Measurements from ENCODE around the gene AKAIN1. TPM values are rescaled to one million over a fixed set of nuclear protein-coding genes. Genes with fewer than 3 reads are reported as not detected.
A peak's percentile ranks its signal among the peaks of the same experiment; 100 is the strongest.

Gene AKAIN1, protein sequence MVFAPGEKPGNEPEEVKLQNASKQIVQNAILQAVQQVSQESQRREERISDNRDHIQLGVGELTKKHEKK
- 4.5 TPM for total RNA-seq

DNA sequence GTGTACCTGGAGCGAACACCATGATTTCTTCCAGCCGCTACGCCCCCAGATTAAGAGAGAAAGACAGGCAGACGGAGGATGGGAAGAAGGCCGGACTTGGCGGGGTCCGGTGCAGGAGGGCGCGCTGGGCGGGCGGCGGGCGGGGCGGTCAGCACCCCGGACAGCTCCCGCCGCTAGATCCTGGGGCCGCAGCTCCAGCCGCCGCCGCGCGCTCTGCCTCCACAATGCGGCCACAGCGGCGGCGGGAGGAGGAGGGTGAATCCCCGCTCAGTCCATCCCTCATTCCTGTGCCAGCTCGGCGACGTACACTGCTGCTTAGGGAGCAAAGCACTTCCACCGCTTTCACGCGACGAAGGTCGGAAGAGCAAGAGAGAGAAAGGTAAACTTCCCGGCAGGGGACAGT lies at the start of gene AKAIN1:
Gene AKAIN1 (minus strand): TSS at position 226 of the 403 bp plus-strand sequence. CDS start 204 bp downstream, at position 22.
- FAIRE-seq (no peak), DNase-seq (ENCODE audit: low spot score in 2 of 2) (peak; percentile 45 to 58)

DNA sequence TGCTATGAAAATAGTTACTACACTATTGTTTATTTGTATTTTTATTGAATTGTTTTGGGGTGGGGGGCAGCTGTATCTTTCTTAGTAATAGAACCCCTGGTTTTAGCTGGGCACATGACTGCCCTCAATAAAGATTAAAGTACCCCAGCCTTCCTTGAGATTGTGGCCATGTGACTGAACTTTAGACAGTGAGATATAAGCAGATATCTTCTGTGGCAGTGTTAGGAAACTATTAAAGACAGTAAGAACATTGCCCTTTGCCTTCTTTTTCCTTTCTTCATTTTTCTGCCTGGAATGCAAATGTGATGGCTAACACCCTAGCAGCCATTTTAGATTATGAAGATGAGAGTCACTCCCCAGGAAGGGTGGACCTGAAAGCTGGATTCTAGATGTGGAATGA lies 47.9 kb upstream of the AKAIN1 start:
- no peak for FAIRE-seq
- no peak for DNase-seq (ENCODE audit: low spot score in 2 of 2)

DNA sequence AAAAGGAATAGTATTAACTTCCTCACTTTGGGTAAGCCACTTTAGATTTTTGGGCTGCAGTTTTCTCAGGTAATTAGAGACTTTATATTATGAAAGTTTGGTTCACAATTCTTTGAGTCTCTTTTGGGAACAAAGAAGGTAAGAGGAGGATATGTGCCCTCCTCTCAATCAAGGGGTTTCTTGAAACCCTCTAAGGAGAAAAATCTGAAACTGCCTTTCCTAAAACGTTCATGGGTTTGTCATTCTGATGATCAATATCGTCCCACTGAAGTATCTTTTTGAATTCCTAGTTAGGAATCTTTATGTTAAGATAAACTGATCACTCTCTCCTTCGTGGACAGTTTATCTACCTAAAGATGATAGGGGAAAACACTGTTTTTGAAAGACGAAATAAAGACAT lies 42.4 kb upstream of the AKAIN1 start:
- DNase-seq (ENCODE audit: low spot score in 2 of 2), result no peak
- no peak for FAIRE-seq

DNA sequence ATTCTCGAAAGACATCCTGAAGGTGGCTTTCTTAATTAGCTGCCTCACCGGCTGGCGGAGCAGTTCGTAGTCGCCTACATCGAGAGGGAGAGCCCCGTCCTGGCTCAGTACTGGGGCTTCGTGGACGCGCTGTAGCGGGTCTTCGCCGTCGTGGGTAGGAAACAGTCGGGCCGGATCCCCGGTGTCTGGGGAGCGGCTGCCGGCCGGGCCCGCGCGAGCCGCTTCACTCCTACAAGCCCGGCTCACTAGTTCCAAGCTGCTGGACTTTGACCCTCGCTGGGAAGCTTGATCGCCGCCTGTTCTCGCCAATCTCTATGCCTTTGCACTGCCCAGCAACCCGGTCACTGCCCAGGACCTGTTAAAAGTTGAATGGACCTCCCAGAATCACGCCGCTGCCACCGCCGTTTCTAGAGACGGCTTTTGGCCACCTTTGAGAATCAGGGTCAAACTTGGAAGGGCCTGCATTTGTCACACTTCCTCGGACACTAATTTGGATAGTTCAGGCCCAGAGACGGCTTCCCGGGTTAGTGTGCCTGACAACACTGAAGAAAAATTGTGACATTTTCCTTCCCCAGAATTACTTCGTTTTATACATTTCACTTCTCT lies 41.4 kb upstream of the AKAIN1 start:
- FAIRE-seq, result no peak
- DNase-seq (ENCODE audit: low spot score in 2 of 2), result peak in 1 of 2 donors; percentile 22

DNA sequence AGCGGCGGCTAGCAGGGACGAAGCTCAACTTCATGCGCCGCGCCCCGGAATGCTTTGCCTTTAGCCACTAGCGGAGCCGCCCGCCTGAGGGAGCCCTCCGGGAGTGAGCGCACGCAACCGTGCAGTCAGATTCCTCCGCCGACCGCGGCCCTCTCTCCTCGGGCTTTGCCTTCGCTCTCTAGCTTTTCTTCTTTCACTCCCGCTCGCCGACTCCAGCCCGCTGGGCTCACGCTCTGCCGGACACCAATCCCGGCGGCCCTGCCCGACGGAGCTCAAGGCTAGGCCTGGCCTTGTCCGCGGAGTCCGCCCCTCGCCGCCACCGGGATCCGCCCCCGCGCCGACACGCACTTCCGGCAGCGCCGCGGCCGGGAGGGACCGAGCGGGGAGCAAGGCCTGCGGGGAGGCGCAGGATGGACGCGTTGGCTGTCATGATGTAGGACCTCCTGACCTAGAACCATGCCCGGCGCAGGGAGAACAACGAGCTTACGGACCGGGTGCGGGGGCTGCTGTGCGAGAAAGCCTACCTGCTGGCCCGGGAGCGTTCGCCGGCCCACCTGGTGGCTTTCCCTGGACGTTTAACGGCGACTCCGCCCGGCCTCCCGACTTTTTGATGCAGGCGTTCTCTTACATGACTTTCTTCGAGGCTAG lies 40.8 kb upstream of the AKAIN1 start:
- FAIRE-seq, result no peak
- peak; percentile 76 to 80 for DNase-seq (ENCODE audit: low spot score in 2 of 2)

DNA sequence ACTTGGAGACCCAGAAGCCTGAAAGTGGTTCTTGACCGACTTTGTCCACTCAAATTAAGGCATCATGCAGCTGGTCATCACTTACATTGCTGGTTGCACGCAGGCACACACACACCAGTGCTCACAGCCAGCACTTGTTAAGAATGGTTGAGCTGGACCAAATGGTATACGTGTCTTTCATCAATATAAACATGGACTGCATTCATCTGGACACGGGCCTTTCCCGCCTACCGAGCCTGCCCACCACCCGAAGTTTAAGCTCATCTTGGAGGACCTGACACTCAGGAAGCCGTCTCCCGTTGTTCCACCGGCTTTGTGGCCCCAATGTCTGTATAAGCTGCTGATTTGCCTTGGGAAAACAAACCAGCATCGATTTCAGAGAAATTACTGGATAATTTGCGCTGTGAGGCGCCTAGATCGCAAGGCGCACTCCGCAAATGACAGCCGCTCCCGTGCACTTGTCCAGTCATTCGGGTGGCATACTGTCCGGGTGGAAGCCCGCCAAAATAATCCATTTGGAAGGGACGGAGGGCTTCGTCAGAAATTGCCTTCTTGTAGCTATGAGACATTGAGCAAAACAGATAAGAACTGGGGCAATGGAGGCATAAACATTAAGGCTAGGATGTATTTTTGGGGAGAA lies 40.1 kb upstream of the AKAIN1 start:
- FAIRE-seq (no peak), DNase-seq (ENCODE audit: low spot score in 2 of 2) (peak; percentile 17 to 34)

DNA sequence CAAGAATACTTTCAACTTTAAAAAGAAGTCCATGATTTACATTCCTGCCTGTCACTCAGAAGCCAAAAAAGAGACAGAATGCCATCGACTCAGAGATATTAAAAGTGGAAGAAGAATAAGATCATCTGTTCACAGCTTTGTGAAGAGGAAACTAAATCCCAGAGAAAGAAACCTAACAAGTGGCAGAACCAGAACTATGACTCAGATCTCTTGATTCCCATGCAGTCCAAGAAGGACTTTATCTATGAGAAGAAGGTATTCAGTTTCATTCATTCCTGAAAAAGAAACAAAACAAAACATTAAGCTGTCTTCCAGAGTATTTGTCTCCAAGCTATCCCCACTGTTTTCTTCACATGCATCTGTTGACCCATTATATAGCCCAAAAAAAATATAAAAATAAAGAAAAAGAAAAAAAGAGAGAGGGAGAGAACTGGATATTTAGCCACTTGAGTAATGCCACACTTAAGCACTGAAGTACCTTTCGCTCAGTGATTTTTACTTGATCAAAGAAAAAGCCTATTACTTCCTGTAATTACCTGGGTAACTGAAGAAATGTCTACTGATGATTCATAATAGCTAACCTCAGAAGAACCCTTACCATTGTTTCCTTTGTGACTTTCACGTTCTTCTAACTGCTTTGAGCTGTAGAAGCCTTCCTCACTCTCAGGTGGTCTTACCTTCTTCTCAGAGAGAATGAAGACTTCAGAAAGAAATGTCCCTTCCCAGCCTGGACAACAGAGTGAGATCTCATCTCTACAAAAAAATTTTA lies 17.7 kb upstream of the AKAIN1 start:
- no peak for FAIRE-seq

DNA sequence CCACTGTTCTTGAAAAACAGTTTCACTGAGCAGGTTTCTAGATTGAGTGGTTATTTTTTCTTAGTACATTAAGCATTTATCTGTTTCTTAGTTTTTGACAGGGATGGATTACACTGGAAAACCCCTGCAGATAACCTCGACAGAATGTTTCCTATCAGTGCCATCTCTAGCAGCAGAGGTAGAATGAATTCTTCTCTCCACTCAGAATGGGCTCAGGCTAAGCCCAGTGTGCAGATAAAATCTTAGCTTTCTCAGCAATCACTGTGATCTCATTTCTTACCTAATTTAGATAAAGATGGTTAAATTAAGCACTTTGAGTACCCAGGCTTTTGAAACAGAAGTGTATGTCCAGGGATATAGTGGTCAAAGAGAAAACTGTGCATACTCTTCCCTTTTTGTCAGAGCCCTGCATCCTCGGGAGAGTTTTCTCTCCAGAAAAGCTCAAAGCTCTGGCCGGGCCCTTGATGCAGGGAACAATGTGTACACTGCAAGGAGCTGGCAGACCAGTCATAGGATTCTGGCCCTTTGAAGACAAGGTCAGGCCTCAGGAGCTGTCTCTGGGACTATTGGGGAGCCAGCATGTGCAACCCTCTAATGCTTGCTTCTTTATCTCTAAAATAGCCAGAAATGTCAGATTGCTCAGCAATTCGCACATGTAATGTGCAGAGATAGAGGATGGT lies 10.6 kb upstream of the AKAIN1 start:
- FAIRE-seq (no peak), DNase-seq (ENCODE audit: low spot score in 2 of 2) (no peak)

More for the DNA sequence above, 17.7 kb upstream of the AKAIN1 start:
- DNase-seq (ENCODE audit: low spot score in 2 of 2), result no peak

DNA sequence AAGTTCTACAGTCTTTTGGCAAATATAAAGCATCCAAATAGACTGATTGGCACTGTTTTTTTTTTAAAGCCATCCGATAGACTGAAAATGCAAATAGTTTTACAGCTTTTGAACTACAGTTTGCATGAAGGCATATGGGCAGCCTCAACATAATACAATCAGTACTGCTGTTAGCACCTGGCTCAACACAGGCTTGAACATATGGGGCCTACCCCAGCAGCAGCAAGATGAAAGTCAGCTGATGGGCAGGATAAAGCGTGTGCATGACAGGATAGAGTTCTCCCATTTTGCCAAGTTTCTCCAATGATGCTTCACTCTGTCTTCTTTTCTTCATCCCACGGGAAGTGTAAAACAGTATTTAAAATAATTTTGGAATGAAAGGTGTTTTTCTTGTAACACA lies 1.3 kb upstream of the AKAIN1 start:
- no peak for DNase-seq (ENCODE audit: low spot score in 2 of 2)
- FAIRE-seq, result no peak

DNA sequence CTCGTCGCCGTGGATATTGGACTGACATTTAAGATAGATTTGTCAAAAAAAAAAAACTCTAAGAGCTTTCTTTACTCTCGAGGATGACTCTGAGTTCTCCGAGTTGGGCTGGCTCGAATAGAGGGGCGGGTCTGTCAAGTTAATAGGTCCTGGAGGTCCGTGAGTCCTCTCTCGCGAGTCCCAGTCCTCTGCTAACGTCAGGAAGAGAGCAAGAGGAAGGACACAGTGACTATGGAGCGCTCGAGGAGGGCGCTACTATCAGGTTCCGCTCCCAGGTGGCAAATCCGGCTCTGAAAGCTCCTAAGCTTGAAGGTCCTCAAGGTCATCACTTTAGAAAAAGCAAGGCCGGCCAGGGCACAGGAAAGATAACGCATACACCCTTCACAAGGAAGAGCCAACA lies 404 bp upstream of the AKAIN1 start:
- no peak for DNase-seq (ENCODE audit: low spot score in 2 of 2)
- FAIRE-seq, result no peak

DNA sequence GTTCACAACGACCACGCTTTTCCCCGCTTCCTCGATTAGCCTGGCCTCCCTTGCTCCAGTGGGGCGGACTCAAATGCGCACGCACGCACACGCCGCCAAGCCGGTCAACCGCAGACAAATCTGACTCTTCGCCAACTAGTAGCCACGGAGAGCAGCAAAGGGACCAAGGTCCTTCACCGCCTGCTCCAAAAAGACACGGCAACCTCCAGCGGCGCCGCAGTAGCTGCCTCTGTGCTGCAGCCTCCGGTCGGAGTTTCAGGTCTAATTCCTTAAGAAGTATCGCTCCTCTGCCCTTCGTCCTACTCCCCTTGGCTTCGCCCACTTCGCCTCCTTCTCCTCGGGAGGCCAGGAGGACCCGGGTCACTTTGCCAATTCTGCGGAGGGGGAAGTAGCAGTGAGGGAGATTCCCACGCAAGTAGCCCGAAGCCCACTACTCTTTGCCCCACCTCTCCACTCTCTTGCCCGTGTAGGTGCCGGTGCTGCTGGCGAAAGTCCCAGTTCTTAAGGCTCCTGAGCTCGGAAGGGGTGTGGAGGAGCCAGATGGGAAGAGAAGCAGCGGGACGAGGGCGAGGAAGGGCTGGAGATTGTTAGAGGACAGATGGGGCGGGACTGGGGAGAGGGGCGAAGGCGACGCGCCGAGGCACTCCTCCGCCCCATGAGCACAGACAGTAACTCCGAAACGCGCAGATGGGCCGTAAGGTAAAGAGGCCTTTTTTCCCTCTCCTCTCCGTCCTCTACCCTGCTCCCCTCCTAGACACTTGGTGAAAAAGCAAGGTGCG lies 615 bp downstream of the AKAIN1 start:
- FAIRE-seq (no peak), DNase-seq (ENCODE audit: low spot score in 2 of 2) (peak in 1 of 2 donors; percentile 15)

DNA sequence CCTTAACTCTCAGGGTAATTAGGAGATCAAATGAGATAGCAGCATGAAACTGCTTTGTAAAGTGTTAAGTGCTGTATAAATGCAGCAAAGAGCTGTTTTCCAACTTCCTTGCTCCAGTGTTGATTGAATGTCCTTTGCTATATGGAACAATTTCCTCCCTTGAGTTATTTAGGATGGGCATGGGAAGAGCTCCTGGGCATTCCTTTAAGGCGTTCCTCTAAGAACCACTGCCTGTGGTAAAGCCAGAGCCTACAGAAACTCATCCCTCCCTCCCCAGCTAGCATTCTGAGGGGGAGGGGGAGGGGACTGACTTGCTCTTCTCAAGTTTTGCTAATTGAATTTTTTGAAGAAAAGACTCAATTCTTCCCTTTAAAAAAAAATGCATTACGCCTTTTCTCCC lies 1.4 kb downstream of the AKAIN1 start:
- DNase-seq (ENCODE audit: low spot score in 2 of 2) (no peak), FAIRE-seq (no peak)

DNA sequence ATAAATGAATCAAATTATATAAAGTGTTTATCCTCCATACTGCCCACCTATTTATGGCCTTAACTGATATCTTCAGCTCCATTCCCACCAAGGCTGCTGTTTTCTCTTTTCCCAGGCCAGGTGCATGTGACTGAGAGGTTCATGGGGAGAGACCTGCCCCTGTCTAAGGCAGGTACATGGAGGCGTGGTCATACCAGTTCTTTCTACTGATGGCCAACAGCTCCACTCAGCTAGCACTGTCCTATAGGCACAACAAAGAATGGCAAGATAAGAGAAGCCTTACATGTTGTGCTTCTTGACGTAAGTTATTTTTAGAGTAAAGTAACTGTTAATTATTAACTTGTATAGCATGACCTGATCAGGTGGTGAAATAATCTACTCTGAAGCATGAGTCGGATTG lies 16.8 kb downstream of the AKAIN1 start:
- DNase-seq (ENCODE audit: low spot score in 2 of 2), result no peak
- FAIRE-seq, result no peak

DNA sequence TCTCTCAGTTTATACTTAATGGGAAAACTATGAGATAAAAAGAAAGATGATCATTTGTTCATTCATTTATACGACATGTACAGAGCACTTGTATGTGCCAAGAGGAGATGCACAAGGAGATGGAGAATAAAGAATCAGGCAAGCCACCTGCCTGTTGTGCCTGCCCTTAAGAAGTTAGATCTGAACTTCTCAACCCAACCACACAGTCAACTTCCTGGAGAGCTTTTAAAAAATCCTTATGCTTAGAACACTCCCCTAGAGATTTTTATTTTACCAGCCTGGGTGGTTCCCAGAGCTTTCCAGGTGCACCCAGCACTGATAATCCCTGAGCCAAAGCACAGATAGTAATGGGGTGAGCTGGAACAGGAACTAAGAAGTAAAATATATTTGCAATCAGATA lies 18.5 kb downstream of the AKAIN1 start:
- no peak for DNase-seq (ENCODE audit: low spot score in 2 of 2)
- FAIRE-seq, result no peak

DNA sequence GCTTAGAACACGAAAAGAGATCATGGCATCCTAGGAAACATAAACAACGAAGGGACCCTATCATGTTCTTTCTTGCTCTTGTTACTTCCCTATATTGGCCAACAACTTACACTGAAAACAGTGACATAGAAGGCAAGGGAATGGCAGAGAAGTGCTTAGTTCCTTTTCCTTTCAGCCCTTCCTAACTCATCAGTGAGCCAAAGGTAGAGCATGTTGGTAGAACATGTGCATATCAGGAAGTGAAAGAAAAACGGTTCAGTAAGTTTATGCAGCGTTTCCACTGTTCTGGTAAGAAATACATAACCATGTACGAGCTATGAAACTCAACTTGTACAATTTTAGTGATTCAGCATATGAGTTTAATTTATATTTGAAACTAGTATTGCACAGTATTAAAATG lies 21.7 kb downstream of the AKAIN1 start:
- no peak for DNase-seq (ENCODE audit: low spot score in 2 of 2)
- no peak for FAIRE-seq

DNA sequence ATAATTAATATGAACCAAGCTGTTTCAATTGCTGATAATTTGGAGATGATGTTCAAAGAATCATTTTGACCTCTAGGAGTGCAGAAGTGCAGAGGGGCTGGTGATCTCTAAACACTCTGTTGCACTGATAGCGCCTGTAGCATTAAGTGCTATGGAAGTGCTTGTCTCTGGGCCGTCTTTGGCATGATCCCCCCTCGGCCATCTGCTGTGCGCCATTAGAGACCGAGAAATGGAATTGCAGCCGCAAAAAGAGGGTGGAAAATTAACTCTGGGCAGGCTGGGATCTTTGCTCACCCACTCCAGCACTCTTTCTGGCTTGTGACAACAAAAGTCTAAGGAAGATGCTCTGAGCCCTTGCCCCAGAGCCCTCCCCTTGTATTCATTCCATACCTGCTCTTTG lies 23.4 kb downstream of the AKAIN1 start:
- DNase-seq (ENCODE audit: low spot score in 2 of 2) (no peak), FAIRE-seq (no peak)

DNA sequence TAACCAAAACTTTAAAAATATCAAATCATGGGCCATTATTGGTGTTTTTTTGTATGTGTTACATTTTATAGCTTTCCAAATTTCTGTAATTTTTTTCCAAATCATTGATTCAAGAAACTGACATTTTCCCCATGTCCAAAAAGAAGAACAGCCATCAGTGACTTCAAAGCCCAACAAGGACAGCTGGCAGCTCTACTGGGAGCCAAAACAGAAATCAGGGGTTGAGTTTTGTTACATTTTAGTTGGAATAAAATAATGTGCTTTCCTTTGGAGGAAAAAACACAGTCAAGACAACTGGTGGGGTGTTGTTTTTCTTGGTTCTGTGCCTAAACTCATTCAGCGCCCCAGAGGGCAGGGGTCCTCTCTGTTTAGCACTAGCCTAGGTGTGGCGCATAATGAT lies 23.8 kb downstream of the AKAIN1 start:
- DNase-seq (ENCODE audit: low spot score in 2 of 2), result no peak
- FAIRE-seq, result no peak

DNA sequence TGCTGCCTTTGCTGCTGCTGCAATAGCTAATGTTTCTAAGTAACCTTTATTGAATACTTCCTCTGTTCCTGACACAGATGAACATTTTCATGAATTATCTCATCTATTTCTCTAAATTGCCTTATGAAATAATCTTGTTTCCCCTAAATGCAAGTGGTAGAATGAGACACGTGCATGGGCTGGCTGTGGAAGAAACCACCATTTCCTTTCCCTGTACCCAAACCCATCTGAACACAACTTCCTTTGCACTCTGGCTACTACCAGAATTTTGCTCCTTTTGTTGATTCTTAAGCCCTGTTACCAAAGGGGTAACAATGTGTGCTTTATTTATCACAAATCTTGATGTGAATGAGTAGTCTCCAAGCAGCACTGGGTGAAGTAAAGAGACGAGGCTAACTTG lies 29.2 kb downstream of the AKAIN1 start:
- FAIRE-seq (no peak), DNase-seq (ENCODE audit: low spot score in 2 of 2) (no peak)

DNA sequence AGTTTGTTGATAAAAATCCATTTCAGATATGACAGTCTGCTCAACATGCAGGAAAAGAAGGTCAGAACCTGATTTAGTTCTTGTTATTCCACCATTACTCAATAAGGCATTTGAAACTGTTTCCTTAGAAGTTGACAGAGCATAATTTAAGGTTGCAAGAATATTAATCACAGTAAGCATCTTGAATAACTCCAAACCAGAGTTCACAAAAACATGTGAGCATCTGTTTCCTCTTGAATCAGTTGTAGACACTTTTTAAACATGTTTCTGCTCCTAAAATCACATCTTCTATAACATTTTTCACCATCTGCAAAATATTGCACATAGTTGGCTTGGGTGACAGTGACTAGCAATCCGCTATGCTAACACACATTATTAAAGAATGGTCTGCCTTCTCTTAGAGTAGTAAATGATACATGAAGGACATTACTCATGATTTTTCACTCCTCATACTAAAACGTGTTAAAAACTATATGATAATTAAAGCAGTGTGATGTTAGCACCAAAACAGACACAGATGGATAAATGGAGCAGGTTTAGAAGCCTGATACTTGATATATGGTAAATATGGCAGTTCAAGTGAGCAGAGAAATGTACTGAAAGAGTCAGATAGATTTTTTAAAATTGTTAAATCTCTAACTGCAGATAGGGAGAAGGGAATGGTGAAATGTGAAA lies 30.3 kb downstream of the AKAIN1 start:
- FAIRE-seq, result no peak
- DNase-seq (ENCODE audit: low spot score in 2 of 2), result no peak

All from frontal cortex (tissue), 4 donors.